ENCODE measurements around the gene MLXIP.

MLXIP gene

GRCh38 chr12:122137681-122138080, 59.1 kb downstream of the MLXIP start:
- no peak for DNase-seq
- intact Hi-C loops (cut with DNase I), result no loop called here

- intact Hi-C loops (cut with DNase I), result no loop called here
- DNase-seq, result no peak
Measured at GRCh38 chr12:122138181-122138580, 59.6 kb downstream of the MLXIP start.

DNA sequence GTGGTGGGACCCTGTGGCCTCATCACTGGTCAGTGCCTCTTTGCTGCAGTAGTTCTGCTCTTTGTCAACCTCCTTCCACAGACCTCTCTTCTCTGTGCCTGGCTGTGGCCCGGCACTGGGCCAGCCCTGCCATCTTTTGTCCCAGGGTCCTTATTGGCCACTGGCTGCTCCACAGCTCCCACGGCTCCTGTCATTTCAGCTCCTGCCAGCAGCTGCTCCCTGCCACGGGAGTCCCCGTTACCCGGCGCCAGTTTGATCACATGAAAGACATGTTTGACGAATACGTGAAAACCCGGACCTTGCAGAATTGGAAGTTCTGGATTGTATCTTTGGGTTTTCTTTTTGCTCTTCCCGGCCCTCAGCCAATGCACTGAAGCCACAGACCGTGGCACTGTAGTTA, 60.1 kb downstream of the MLXIP start:
- peak in 25 of 42 donors; percentile 5 to 59 (median 34) for DNase-seq
- intact Hi-C loops (cut with DNase I), result no loop called here

- no peak for DNase-seq
- intact Hi-C loops (cut with DNase I), result no loop called here
Measured at GRCh38 chr12:122139266-122139665, 60.7 kb downstream of the MLXIP start.

DNA sequence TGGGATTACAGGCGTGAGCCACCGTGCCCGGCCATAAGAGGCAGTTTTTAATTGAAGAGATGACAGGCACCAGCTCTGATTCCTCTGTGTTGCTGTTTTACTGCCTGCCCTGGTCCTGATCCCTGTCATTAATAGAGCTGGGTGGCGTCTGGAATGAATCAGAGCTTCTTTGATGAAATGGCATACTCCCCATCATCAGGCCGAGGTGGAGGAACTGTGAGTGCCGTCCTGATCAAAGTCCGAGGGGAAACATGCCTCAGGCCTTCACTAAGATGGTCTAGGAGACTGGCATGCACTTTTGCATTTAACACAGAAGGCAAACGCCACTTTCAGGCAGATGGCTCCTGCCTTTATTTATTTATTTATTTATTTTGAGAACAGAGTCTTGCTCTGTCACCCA, 61.4 kb downstream of the MLXIP start:
- no peak for DNase-seq
- intact Hi-C loops (cut with DNase I), result no loop called here

DNA sequence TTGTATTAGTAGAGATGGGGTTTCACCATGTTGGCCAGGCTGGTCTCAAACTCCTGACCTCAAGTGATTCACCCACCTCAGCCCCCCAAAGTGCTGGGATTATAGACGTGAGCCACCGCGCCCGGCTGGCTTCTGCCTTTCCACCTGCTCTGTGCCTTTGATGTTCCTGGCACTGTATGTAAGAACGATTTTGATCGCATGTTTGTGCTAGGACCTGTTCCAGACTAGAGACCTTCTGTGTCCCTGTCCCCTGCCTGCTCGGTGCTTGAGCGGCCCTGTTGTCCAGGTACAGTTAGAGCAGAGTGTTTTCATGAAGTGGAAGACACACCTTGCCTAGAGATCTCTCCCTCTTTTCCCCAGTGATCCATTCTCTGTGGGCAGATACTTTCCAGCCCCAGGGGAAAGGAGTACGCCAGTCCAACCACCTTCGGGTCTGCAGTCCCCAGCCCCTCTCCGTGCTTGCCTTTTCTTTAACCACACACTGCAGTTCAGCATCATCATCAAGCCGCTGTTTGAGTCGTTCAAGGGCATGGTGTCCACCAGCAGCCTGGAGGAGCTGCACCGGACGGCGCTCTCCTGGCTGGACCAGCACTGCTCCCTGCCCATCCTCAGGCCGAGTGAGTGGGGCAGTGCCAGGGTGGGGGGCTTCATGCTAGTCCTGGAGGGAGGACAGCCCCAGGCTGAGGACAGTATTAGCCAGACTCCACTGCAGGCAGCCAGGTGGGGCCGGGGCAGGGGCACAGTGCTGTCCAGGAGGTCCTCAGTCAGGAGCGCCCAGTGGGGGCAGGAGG, 62.1 kb downstream of the MLXIP start:
- no peak for DNase-seq
- intact Hi-C loops (cut with DNase I), result no loop called here

DNA sequence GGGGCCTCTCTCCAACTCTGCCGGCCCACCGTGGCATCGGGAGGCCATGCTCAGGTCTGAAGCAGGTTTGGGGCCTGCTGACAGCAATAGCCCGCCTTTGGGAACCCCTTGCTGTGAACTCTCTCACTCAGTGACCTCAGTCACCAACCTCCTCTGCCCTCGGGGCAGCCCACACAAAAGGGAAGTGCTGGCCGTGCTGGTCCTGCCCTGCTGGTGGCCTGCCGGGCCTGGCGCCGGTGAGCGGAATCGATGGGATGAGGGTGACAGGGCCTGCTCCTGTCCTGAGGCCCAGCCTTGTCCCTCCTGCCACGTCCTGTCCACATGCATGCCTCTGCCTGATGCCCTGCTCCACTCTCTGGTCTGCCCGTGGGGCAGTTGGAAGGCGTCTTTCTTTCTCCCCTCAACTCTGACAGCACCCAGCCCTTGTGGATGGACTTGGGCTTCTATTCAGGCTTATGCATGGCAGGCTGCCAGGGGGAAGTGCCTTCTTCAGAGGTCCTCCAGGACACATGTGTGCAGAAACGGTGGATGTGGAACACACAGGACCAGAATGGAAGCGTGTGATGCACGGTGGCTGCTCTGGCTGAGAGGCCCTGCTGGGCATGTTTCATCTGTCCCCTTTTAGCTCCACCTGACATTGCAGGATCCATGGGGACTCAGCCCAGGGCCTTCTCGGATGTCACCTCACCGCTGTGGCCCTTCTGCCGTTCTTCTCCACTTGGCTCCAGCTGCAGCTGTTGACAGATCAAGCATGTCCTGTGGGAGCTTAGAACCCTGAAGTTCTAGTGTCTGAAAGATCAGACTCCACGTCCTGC, 63.6 kb downstream of the MLXIP start:
- intact Hi-C loops (cut with DNase I), result no loop called here
- DNase-seq, result no peak

DNA sequence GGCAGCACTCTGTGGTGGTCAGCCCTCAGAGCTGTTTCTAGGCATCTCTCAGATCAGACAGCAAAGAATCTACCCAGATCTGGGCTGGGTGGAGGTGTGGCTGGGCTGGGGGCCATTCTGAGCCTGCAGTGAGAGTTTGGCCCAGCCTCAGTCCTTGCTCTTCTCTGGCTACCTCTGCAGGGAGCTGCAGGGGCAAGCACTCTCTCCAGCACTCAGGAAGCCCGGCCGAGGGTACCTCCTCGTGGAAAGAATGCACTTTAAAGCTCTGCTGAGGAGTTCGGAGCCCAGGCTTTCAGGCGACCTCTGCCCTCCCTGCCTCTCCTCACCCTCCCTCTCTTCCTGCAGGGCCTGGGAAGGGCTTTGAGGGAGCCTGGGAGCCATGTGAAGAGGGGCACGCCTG, 64.3 kb downstream of the MLXIP start:
- intact Hi-C loops (cut with DNase I), result no loop called here
- no peak for DNase-seq

GRCh38 chr12:122144885-122145284, 66.3 kb downstream of the MLXIP start:
- intact Hi-C loops (cut with DNase I), result no loop called here
- no peak for DNase-seq

GRCh38 chr12:122145505-122146330, 67.2 kb downstream of the MLXIP start:
- no peak for DNase-seq
- intact Hi-C loops (cut with DNase I), result no loop called here

DNA sequence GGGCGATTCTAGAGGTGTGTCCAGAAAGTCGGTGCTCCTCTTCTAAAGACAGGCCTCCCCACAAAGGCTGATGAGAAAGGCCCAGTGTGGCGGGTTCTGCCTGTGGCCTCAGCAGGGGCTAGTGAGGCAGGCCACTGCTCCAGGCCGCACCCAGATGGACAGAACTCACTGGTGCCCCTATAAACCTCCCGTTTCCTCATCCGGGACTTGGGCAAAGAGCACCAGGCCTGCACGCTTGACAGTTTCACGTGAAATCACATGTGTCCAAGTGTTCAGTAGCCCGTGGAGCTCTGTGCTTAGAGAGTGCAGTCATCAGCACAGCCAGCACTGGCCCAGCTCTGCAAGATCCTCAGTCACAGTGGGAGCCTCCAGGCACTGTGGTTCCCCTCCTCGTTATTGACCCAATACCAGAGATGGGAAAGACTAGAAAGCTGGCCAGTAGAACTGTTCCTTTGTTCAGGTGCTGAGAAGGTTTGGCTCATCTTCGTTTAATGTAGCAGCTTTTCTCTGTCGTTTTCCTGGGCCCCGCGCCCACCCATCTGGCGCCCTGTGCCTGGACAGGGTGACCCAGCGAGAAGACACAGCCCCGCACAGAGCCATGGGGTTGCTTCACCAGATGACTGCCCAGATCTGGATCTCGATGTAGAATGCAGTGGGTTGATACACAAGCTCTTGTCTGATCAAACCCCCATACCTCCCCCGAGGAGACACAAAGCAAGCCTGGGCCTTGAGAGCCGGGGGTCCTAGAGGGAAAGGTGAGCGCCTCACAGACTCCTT, 69.1 kb downstream of the MLXIP start:
- intact Hi-C loops (cut with DNase I), result no loop called here
- DNase-seq, result no peak

DNA sequence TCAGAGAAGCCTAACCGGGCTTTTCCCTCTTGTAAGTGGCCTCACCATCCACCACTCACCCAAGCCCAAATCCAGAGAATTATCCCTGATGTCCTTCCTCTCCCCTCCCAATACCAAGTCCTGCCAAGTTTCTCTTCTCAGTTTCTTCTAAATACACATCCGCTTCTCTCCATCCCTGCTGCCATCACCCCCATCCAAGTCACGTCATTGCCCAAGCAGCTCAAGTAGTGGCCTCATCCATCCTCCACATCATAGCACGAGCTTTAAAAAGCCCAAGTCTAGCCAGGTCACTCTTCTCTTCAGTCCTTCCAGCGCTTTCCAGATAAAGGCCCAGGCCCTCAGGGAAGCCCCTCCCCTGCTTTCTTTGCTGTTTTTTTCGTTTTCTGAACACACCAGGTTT, 70.1 kb downstream of the MLXIP start:
- intact Hi-C loops (cut with DNase I), result no loop called here

GRCh38 chr12:122150127-122150681, 71.6 kb downstream of the MLXIP start:
- intact Hi-C loops (cut with DNase I), result no loop called here
- no peak for DNase-seq

More for the DNA sequence above, 70.1 kb downstream of the MLXIP start:
- DNase-seq, result no peak

DNA sequence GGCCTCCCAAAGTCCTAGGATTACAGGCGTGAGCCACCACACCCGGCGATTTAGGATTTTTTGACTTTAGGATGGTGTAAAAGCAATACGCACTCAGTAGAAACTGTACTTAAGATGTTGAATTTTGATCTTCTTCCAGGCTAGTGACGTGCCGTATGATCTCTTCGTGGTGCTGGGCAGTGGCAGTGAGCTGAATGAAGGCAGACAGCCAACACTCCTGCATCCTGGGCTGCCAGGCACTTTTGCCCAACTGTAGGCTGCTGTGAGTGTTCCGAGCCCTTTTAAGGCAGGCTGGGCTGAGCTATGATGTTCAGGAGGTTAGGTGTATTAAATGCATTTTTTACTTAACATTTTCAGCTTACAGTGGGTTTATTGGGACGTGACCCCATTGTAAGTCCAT, 74.2 kb downstream of the MLXIP start:
- intact Hi-C loops (cut with DNase I), result no loop called here
- DNase-seq, result no peak

DNA sequence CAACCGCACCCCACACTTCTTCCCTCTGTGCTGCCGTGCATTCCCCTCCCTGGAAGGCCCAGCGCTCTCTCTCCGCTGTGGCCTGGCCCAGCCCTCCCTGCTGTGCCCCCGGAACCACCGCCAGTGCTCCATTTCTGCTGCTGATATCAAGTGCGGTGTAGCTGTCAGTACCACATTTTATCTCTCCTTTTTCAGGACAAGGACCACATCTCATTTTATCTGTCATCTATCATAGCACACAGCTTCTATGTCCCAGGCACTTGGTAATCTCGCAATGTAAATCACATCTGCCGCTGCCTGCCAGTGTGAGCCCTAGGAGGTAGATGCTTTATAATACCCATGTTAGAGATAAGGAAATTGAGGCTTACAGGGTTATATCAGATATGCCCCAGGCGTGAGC, 77.1 kb downstream of the MLXIP start:
- no peak for DNase-seq
- intact Hi-C loops (cut with DNase I), result no loop called here

- intact Hi-C loops (cut with DNase I), result no loop called here
Measured at GRCh38 chr12:122158700-122159285, 80.2 kb downstream of the MLXIP start.

GRCh38 chr12:122159882-122160281, 81.3 kb downstream of the MLXIP start:
- no peak for DNase-seq
- intact Hi-C loops (cut with DNase I), result no loop called here

More at GRCh38 chr12:122158700-122159285, 80.2 kb downstream of the MLXIP start:
- DNase-seq, result no peak

DNA sequence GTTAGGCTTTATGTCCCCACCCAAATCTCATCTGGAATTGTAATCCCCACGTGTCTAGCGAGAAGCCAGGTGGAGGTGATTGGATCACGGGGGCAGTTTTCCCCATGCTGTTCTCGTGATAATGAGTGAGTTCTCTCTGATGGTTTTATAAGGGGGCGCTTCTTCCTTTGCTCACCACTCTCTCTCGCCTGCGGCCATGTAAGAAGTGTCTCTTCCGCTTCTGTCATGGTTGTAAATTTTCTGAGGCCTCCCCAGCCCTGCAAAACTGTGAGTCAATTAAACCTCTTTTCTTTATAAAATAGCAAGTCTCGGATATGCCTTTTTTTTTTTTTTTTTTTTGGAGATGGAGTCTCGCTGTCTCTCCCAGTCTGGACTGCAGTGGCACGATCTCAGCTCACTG, 82.2 kb downstream of the MLXIP start:
- intact Hi-C loops (cut with DNase I), result no loop called here
- no peak for DNase-seq

Measured in head of caudate nucleus (tissue), 42 donors.